HG02970 (cell line): Measurements from ENCODE around the gene UTRN.

Source experiments
- ATAC-seq: cut with Tn5 transposase; IDR thresholded peaks from one replicate; pipeline ENCODE4 v1.9.1; 2021; ENCODE audit warnings: mild to moderate bottlenecking, moderate library complexity, moderate number of reproducible peaks; ENCODE audit not compliant: unreplicated experiment, low FRiP score

Gene UTRN

GRCh38 chr6:144307880-144308279, 22.7 kb downstream of the UTRN start:
- no peak for ATAC-seq

DNA sequence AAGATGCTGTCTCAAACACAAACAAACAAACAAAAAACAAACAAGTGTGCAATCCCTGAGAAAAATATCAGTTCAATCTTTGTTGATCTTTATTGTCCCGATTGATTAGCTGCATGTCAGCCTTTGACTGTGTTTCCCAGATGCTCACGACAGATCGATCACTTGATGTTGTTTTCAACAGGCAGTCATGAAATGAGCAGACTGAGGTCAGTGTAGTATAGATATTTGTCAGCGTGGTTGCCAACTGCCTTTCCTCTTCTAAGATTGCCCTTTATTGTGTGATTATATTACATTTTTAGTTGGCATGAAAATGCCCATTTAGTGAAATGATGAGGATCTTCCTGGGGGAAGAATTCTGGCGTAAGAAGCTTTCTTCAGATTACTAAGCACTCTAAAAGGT, 25.6 kb downstream of the UTRN start:
- ATAC-seq: no peak

GRCh38 chr6:144311361-144311760, 26.2 kb downstream of the UTRN start:
- no peak for ATAC-seq

DNA sequence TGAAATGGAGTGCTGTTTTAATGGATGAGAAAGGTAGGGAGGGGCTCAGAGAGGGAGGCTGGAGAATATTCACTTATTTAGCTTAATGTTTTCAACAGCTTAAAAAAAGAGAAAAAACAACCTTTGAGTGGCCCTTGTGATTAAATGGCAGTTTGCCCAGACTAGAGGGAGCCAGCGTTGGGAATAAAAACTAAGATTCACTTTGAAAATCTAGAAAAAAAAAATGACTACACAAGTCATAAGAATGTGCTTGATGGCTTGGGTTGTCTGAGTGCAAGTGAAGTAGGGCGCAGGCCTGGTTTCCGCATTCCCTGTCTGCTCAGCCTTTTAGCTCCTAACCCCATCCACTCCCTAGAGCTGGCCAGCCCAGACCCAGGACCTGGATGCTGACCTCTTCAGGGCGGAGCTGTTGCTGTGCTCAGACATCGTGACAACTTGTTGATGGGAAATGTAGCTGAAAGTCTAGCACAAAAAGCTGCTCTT, 28.9 kb downstream of the UTRN start:
- ATAC-seq: no peak

GRCh38 chr6:144314562-144314961, 29.4 kb downstream of the UTRN start:
- no peak for ATAC-seq

DNA sequence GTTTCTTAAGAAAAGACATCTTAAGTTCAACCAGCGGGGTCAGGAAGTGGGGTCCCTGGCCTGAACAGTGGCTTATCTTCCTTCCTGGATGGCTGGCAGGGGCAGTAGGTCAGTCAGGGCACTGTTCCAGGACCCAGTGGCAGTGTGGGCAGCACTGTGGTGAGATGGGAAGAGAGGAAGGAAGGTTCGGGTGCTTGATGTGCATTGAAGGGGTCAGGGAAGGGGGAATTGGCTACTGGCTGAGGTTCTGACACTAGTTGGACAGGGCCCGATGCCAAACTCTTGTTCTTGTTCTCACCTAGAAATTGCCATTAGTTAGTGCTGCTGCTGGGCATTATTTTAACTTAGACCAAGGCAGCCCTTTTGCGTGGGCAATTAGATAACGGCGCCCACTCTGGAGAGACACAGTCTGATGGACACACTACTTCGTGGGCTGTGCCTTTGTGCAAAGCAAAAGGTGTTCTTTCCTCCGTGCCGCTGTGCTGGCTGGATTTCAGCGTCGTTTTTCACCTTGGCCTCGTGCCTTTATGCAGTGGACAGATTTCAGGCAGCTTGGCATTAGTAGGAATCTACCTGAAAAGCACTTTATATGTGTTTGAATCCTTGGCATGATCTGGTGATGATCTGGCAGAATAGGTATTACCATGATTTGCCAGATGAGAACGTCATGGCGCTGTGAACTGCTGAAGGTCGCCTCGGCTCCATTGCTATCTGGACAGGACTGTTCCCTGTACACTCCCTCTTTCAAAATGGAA, 30.3 kb downstream of the UTRN start:
- no peak for ATAC-seq

- peak; percentile 52 for ATAC-seq
Observed at GRCh38 chr6:144315981-144316861, 31.1 kb downstream of the UTRN start.

DNA sequence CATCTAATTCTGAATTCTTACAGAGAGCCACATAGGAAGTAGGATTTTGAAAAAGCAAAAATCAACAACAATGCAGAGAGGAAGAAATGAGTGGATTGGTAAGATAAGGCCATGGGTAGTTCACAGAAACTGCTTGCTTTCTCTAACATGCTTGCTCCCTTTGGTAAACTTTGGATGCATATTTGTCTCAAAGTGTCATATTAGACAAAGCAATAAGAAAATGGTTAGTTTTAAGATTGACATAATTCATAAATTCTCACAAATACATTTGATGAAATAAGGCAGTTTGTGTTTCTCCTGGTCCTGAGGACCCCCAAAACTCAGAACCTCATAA, 31.7 kb downstream of the UTRN start:
- no peak for ATAC-seq

- ATAC-seq: no peak
Observed at GRCh38 chr6:144317736-144318135, 32.6 kb downstream of the UTRN start.

GRCh38 chr6:144319211-144319610, 34.1 kb downstream of the UTRN start:
- no peak for ATAC-seq

DNA sequence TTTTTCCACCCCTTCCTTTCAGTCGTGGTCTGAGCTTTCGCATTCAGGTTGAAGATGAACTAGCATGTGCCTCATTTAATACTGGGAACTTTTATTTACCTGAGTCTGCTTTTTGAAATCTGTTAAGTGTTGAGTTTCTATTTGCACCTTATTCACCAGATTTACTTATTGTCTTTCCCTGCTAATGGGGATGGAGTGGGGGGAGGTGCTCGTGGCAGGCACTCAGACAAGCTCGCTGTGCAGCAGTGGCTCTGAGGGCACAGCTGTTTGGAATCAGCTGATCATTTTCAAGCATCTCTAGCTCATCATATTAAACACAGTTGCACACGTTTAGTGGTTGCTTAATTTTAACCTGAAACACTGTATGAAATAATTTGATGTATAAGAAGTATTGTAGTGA, 35.6 kb downstream of the UTRN start:
- ATAC-seq: no peak

GRCh38 chr6:144321839-144322591, 36.9 kb downstream of the UTRN start:
- no peak for ATAC-seq

DNA sequence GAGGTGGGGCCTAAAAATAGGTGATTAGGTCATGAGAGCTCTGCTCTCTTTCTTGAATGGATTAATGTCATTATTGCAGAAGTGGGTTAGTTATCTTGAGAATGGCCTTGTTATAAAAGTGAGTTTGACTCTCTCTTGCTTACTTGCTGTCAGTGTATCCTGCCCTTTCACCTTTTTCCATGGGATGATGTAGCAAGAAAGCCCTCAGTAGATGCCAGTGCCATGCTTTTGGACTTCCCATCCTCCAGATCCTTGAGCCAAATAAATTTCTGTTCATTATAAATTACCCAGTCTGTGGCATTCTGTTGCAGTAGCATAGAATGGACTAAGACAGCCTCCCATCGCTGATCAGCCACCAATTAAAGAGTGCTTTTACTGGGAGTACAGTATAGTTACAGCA, 40.1 kb downstream of the UTRN start:
- ATAC-seq: no peak

- ATAC-seq: no peak
Observed at GRCh38 chr6:144326393-144326792, 41.3 kb downstream of the UTRN start.

DNA sequence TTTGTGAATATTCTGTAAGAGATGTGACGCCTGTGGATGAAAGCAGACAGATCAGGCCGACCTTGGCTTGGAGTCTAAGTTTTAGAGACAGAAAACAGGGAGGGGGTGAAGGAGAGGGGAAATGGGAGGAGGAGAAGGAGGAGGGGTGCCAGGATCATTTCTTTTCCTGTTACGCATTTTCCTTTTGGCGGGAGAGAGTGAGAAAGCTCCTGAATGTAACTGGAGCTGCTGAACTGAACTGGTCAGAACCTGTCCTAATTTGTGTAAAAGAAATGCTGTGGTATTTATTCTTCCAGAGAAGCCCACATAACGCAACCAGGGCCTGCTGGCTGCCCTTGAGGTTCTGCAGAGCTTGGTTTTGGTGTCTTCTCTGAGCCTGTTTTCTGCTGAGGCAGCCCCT, 41.9 kb downstream of the UTRN start:
- ATAC-seq: no peak

DNA sequence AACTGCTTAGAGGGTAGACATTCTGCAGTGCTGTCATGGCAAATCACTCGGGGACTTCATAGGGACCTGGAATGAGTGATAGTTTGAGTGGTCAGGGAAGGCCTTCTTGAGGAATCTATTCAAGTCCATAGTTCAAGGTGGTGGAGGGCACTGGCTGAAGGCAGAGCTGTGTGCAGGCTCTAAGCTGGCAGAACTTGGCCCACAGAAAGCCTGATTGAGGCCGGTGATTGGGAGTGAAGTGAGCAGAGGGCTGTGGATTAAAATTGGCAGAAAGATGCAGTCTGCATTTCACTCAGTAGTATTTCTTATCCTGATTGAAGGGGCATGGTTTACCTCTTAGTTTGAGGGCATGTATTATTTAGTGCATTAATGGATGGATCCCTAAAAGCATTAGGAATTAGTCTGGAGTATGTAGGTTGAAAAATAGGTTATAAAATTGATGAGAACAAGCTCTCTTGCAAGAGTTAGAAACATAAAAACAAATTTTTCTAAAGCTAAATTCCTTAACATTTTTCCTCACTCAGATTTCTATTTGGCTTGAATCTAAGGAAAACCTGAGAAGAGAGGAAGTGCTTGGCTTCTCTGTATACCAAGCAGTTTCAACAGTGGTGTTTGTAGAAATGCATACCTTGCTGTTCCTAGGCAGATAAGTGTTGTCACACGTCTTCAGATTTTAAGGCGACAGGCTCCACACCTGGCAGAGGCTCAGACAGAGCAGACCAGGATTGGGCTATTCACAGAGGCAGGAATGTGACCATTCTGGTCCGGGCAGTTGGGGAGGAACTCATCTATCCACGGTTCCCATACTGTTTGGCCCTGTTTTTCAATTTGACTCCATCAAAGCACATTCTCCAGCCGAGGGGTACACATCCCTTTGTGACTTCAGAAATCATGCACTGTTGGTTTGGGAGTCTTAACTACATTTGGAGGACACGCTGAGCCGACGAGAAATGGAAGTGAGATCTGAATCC, 45.2 kb downstream of the UTRN start:
- no peak for ATAC-seq

- no peak for ATAC-seq
Observed at GRCh38 chr6:144331491-144331969, 46.4 kb downstream of the UTRN start.

DNA sequence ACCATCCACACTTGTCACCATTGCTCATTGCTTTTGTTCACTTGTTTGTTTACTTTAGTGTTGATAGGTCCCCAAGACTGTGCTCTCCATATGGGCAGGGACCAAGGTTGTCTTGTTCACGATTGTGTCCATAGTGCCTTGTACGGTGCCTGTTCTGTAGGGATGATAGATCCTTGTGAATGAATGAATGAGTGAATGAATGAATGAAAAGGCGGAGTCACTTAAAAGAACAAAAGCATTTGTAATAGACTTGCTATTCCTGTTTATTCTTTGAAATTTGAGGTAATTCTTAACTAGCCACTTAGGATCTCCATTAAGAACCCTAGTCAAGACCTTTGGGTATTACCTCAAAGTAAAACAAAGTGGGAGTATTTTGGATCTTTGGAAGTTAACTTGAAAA, 47.0 kb downstream of the UTRN start:
- no peak for ATAC-seq

- ATAC-seq: peak; percentile 72
Observed at GRCh38 chr6:144334150-144334708, 49.1 kb downstream of the UTRN start.
